ENCODE measurements around the gene CCT3. TPM values are rescaled to one million over a fixed set of nuclear protein-coding genes. Genes with fewer than 3 reads are reported as not detected.
A peak's percentile ranks its signal among the peaks of the same experiment; 100 is the strongest.

CCT3 gene
- total RNA-seq, 1 donor from 2014 or later, result 98.6 TPM

DNA sequence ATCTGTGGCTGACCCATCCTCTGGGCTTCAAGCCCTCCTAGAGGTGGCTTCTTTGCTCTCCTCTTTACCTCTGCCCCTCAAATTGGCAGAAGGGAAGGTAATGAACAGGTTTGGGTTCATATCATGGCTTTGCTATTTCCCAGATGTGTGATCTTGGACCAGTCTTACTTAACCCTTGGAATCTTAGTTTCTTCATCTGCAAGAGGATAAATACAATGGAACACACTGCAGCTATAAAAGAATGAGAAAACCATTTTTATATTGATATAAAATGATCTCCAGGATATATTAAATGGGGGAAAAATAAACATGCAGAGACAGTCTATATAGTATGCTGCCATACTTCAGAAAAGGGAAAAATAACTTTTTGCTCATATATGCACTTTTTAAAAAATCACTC lies 48.2 kb downstream of the CCT3 start:
- DNase-seq (ENCODE audit: low spot score), result no peak
- no peak for ATAC-seq
- intact Hi-C loops (cut with DNase I), result no loop called here

DNA sequence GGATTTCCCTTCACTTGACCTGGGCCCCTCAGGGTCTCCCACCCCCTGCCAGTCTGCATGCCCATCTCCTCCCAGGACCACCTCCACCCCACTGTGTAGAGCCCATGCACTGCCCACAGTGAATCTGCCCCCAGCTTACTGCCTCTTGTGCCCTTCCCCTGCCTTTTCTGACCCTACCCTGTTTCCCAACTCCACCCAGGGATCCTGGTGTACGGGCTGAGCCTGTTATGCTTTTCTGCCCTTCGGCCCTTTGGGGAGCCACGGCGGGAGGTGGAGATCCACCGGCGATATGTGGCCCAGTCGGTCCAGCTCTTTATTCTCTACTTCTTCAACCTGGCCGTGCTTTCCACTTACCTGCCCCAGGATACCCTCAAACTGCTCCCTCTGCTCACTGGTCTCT lies 52.0 kb downstream of the CCT3 start:
- DNase-seq (ENCODE audit: low spot score) (no peak), ATAC-seq (no peak)
- intact Hi-C loops (cut with DNase I), result no loop called here

DNA sequence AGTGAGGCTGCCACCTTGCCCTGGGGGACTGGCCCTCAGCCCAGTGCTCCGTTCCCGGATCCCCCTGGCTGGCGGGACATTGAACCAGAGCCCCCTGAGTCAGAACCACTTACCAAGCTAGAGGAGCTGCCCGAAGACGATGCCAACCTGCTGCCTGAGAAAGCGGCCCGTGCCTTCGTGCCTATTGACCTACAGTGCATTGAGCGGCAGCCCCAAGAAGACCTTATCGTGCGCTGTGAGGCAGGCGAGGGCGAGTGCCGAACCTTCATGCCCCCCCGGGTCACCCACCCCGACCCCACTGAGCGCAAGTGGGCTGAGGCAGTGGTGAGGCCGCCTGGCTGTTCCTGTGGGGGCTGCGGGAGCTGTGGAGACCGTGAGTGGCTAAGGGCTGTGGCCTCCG lies 52.7 kb downstream of the CCT3 start:
- DNase-seq (ENCODE audit: low spot score) (no peak), ATAC-seq (no peak)
- intact Hi-C loops (cut with DNase I), result no loop called here

- intact Hi-C loops (cut with DNase I), result no loop called here
- ATAC-seq, result no peak
- no peak for DNase-seq (ENCODE audit: low spot score)
Measured at GRCh38 chr1:156284757-156285156, 53.3 kb downstream of the CCT3 start.

DNA sequence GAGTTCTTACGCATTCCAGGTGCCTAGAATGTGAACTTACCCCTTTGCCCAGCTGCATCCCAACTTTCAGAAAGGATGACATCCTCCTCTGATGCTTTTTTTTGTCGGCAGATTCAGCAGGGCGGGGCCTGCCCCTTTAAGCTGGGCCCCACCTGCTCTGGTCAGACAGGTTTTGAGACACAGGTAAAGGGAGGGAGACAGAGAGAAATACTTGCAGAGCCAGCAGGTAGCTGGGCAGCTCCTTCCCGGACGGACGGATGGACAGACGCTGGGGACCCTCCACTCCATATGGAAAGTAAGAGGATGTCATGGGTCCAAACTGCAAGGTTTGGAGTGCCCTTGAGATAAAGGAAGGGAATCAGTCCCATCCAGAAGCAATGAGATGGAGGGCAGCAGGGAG lies 54.0 kb downstream of the CCT3 start, which contains the start of gene TMEM79:
TSS of gene TMEM79 (plus strand) at position 214 of the 400 bp plus-strand sequence. CDS start 902 bp downstream, outside the sequence.
- intact Hi-C loops (cut with DNase I), result no loop called here
- ATAC-seq (no peak), DNase-seq (ENCODE audit: low spot score) (no peak)

- intact Hi-C loops (cut with DNase I), result no loop called here
- DNase-seq (ENCODE audit: low spot score), result no peak
- no peak for ATAC-seq
Measured at GRCh38 chr1:156283521-156283920, 54.6 kb downstream of the CCT3 start.

DNA sequence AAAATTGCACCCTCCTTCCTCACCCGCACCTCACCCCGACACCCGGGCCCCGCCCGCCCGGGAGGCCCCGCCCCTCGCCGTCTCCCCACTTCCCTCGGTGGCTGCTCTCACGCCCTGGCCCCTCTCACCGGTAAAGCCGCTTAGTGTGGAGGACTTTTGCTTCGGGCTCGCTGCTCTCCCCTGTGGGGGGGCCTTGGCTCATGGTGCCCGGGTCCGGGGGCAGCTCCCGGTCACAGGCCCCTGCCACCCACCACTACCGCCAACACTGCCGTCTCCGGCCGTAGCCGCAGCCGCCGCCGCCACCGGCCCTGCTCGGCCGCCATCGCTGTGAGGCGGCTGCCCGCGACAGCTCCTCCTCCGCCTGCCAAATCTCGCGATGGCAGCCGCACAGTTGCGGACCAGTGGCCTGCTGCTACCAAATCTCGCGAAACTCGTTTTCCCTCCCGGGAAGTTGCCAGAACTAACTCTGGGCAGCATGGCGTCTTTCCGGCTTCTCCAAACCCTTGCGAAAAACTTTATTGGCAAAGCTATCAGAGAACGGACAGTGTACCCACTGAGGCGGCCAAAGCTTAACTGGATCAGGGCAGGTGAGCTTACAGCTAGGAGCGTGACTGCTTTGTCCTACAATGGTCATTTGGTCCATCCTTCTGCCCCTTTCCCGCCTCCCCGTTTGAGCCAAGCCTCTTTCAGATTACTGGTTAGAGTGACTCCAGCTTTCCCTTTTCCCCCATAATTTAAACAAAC lies 55.4 kb downstream of the CCT3 start, which contains the start of gene SMG5:
TSS of gene SMG5 (minus strand) at position 347 of the 744 bp plus-strand sequence. CDS start at position 202, 145 bp downstream.
- intact Hi-C loops (cut with DNase I), result no loop called here

GRCh38 chr1:156281693-156282478 lies 56.2 kb downstream of the CCT3 start:
- DNase-seq (ENCODE audit: low spot score) (no peak), ATAC-seq (no peak)
- intact Hi-C loops (cut with DNase I), result no loop called here

More for the DNA sequence above, 55.4 kb downstream of the CCT3 start, which contains the start of gene SMG5:
- ATAC-seq (peak; percentile 97), DNase-seq (ENCODE audit: low spot score) (peak; percentile 98)

GRCh38 chr1:156281281-156281680 lies 56.8 kb downstream of the CCT3 start:
- ATAC-seq (no peak), DNase-seq (ENCODE audit: low spot score) (no peak)
- intact Hi-C loops (cut with DNase I), result no loop called here

GRCh38 chr1:156279837-156280236 lies 58.3 kb downstream of the CCT3 start:
- DNase-seq (ENCODE audit: low spot score), result no peak
- intact Hi-C loops (cut with DNase I), result no loop called here
- no peak for ATAC-seq

GRCh38 chr1:156276966-156277381 lies 61.1 kb downstream of the CCT3 start:
- DNase-seq (ENCODE audit: low spot score) (no peak), ATAC-seq (peak; percentile 72)
- intact Hi-C loops (cut with DNase I), result no loop called here

DNA sequence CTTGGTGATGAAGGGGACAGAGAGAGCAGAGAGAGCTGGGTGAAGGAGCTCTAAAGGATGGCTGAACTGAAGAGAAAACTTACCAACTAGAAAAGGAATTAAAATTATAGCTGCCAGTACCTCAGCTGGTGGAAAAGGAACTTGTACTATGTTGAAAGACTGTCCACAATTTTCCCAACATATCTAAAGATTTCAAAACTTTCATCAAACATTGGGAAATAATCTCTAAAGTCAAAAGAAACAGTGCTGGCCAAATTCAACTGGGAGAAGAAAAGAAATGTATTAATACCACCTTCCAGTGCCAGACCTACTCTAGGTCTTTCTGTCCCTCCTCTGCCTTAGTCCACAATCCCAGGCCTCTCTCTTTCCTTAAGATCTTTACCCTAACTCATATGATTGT lies 61.6 kb downstream of the CCT3 start:
- ATAC-seq, result peak; percentile 79
- intact Hi-C loops (cut with DNase I), result no loop called here
- DNase-seq (ENCODE audit: low spot score), result no peak

- ATAC-seq (no peak), DNase-seq (ENCODE audit: low spot score) (no peak)
- intact Hi-C loops (cut with DNase I), result no loop called here
Measured at GRCh38 chr1:156270314-156270713, 67.8 kb downstream of the CCT3 start.

DNA sequence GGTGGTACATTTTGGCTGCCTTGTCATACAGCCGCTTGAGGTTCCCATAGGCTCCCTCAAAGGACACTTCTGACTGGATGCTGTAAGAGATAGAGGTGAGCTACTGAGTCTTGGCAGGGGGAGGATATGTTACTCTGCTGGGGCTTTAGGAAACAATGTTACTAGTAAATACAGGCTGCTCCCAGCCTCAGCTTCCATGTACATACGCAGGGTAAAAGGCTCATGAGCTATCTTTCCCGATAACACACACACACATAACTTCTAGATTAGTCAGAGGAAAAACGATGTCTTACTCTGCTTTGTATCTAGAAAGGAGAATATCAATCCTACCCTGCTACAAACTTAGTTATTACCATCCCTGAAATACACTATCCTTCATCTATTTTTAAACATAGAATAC lies 69.8 kb downstream of the CCT3 start:
- DNase-seq (ENCODE audit: low spot score), result no peak
- ATAC-seq, result no peak
- intact Hi-C loops (cut with DNase I), result no loop called here

DNA sequence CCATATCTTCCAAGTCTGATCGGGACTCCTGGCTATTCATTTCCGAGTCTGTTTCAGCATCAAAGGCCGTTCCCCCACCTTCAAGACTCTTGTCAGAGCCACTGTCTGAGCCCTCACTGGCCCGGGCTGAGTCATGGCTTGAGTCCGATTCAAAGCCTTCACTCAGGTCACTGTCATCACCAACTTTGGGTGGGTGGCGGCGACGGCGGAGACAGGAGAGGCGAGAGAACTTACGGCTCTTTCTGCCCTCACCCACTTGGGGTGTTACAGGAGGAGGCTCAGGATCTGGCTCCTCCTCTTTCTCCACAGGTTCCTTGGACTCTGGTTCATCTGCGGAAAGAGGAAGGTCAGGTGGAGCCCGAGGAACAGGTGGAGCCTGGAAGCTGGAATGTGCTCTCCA lies 72.0 kb downstream of the CCT3 start:
- intact Hi-C loops (cut with DNase I), result no loop called here
- ATAC-seq (no peak), DNase-seq (ENCODE audit: low spot score) (no peak)

GRCh38 chr1:156263288-156263655 lies 74.8 kb downstream of the CCT3 start:
- DNase-seq (ENCODE audit: low spot score) (no peak), ATAC-seq (no peak)
- intact Hi-C loops (cut with DNase I), result no loop called here

- intact Hi-C loops (cut with DNase I), result no loop called here
- no peak for DNase-seq (ENCODE audit: low spot score)
- no peak for ATAC-seq
Measured at GRCh38 chr1:156262461-156263287, 75.4 kb downstream of the CCT3 start.

- ATAC-seq, result peak; percentile 28
- no peak for DNase-seq (ENCODE audit: low spot score)
- intact Hi-C loops (cut with DNase I), result no loop called here
Measured at GRCh38 chr1:156260896-156261295, 77.2 kb downstream of the CCT3 start.

- ATAC-seq (no peak), DNase-seq (ENCODE audit: low spot score) (no peak)
- intact Hi-C loops (cut with DNase I), result no loop called here
Measured at GRCh38 chr1:156259805-156260204, 78.3 kb downstream of the CCT3 start.
